Measurements from ENCODE around the gene IL23R. TPM values are rescaled to one million over a fixed set of nuclear protein-coding genes. Genes with fewer than 3 reads are reported as not detected.

Gene IL23R
- total and polyA plus RNA-seq, 10 donors, result 0.07 to 1.2 (median 0.67) TPM; not detected in 2

DNA sequence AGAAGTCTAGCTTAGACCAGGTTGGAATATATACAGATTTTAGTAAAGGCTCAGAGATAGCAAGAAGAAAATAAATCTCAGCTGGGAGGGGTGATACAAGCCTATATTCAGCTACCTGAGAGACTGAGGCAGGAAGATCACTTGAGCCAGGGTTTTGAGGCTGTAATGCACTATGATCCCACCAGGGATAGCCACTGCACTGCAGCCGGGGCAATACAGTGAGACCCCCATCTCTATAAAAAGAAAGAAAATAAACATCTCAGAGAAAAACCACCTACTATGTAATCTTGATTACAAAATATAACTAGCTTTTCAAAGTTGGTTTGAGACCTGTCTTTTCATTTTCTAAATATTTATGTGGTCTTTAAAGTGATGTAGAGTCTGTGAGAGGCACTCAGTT, 47.7 kb downstream of the IL23R start:
- intact Hi-C loops (cut with DNase I; ENCODE audit: low total_unique reads), result loop anchor here (5.0 kb wide), 1 partner anchor 452 kb away; no protein-coding TSS in a partner anchor
- TF ChIP-seq POLR2A (IDR thresholded peaks at IDR 0.05), result no peak
- no peak for TF ChIP-seq POLR2AphosphoS5 (IDR thresholded peaks at IDR 0.05)
- TF ChIP-seq, protein P1, sequence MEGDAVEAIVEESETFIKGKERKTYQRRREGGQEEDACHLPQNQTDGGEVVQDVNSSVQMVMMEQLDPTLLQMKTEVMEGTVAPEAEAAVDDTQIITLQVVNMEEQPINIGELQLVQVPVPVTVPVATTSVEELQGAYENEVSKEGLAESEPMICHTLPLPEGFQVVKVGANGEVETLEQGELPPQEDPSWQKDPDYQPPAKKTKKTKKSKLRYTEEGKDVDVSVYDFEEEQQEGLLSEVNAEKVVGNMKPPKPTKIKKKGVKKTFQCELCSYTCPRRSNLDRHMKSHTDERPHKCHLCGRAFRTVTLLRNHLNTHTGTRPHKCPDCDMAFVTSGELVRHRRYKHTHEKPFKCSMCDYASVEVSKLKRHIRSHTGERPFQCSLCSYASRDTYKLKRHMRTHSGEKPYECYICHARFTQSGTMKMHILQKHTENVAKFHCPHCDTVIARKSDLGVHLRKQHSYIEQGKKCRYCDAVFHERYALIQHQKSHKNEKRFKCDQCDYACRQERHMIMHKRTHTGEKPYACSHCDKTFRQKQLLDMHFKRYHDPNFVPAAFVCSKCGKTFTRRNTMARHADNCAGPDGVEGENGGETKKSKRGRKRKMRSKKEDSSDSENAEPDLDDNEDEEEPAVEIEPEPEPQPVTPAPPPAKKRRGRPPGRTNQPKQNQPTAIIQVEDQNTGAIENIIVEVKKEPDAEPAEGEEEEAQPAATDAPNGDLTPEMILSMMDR (IDR thresholded peaks at IDR 0.05 in 8 of 11, conservative IDR thresholded peaks at IDR 0.05 in 3 of 11), result no peak
- Histone ChIP-seq H3K9me3 (no peaks in the 10 kb centered on the region), H3K4me3 (no peak overlapping the region), H3K36me3 (no peaks in the 10 kb centered on the region), H3K27me3 (replicated peaks in 1 of 7) (no peaks in the 10 kb centered on the region), H3K27ac (no peak overlapping the region), H3K4me1 (no peaks in the 10 kb centered on the region)
- no peak for DNase-seq
- WGBS, 5 donors, result 94 to 100% (median 96%) methylated on average over 1 of the region's 1 CpG

DNA sequence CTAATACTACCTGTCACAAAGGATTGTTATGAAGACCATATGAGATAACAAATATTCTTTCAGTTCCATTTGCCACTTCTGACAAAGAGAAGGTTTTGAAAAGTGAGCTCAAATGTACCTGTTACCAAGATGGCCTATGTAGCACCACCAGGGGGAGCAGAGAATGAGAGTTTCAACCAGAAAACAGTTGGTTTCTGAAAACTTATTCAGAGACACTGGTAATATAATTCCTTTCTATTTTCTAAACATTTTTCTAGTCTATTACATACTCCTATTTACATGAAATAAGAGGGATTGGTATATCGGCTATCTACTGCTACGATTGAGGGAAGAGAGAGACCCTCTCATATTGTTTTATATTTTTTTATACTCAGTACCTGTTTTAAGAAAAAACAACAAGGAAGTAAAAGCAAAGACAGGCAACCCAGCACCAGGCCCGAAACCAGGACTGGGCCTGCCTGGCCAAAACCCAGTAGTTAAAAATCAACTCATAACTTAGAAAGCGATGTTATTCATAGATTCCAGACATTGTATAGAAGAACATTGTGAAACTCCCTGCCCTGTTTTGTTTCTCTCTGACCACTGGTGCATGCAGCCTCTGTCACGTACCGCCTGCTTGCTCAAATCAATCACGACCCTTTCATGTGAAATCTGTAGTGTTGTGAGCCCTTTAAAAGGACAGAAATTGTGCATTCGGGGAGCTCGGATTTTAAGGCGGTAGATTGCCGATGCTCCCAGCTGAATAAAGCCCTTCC, 48.3 kb downstream of the IL23R start:
- Histone ChIP-seq H3K4me1 (no peaks in the 10 kb centered on the region), H3K36me3 (no peaks in the 10 kb centered on the region), H3K9me3 (no peaks in the 10 kb centered on the region), H3K4me3 (no peak overlapping the region), H3K27me3 (replicated peaks in 1 of 7) (no peaks in the 10 kb centered on the region), H3K27ac (no peak overlapping the region)
- intact Hi-C loops (cut with DNase I; ENCODE audit: low total_unique reads), result loop anchor here (5.0 kb wide), 1 partner anchor 452 kb away; no protein-coding TSS in a partner anchor
- 74 to 89% (median 82%) methylated on average over 11 of the region's 11 CpGs for WGBS, 5 donors
- TF ChIP-seq POLR2A (IDR thresholded peaks at IDR 0.05), result no peak
- TF ChIP-seq POLR2AphosphoS5 (IDR thresholded peaks at IDR 0.05), result no peak
- TF ChIP-seq, protein P1 (IDR thresholded peaks at IDR 0.05 in 8 of 11, conservative IDR thresholded peaks at IDR 0.05 in 3 of 11), result peak in 10 of 11 experiments; percentile 8 to 59 (median 43)
- no peak for DNase-seq

DNA sequence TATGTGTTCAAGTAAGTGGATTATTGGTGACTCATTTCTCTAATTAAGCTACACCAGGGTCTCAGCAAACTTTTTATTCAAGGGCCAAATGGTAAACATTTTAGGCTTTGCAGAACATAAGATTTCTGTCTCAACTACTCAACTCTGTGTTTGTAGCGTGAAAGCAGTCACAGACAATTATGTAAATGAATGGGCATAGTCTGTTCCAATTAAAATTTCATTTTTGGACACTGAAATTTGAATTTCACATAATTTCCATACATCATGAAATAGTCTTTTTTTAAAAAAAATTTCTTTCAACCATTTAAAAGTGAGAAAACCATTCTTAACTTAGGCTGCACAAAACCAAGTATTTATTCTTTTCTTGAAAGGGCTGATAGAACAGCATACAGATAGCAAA, 50.1 kb downstream of the IL23R start:
- Histone ChIP-seq H3K27me3 (replicated peaks in 1 of 7) (no peaks in the 10 kb centered on the region), H3K27ac (no peak overlapping the region), H3K9me3 (no peaks in the 10 kb centered on the region), H3K4me1 (no peaks in the 10 kb centered on the region), H3K4me3 (no peak overlapping the region), H3K36me3 (no peaks in the 10 kb centered on the region)
- TF ChIP-seq, protein P1 (IDR thresholded peaks at IDR 0.05 in 8 of 11, conservative IDR thresholded peaks at IDR 0.05 in 3 of 11), result no peak
- intact Hi-C loops (cut with DNase I; ENCODE audit: low total_unique reads), result no loop called here
- 89 to 93% (median 91%) methylated on average over 1 of the region's 1 CpG for WGBS, 5 donors
- DNase-seq, result no peak

DNA sequence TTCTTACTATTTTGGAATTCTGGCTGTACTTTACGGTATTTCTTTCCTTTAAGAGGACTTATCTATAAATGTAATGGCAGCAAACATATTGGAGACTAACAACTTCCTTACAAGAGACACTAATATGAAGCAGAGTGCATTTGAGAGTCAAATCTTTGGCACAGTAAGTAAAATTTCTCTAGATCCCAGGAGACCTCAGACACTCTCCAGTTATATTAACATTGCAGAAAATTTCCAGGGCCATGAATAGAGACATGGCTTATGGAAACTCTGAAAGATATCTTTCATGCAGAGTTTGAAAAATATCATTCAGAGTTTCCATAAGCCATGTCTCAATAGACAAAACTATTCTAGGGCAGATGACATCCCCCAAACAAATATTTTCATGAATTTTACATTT, 51.2 kb downstream of the IL23R start:
- Histone ChIP-seq H3K36me3 (no peaks in the 10 kb centered on the region), H3K27ac (no peak overlapping the region), H3K9me3 (no peaks in the 10 kb centered on the region), H3K4me3 (no peak overlapping the region), H3K27me3 (replicated peaks in 1 of 7) (no peaks in the 10 kb centered on the region), H3K4me1 (no peaks in the 10 kb centered on the region)
- no peak for DNase-seq
- TF ChIP-seq, protein P1 (IDR thresholded peaks at IDR 0.05 in 8 of 11, conservative IDR thresholded peaks at IDR 0.05 in 3 of 11), result no peak
- WGBS, 5 donors, result 45 to 84% (median 82%) methylated on average over 1 of the region's 1 CpG
- intact Hi-C loops (cut with DNase I; ENCODE audit: low total_unique reads), result no loop called here

Data from spleen (tissue), 11 donors.